SK-N-SH (cell line): Measurements from ENCODE around the gene CRISPLD2. TPM values are rescaled to one million over a fixed set of nuclear protein-coding genes. Genes with fewer than 3 reads are reported as not detected.
"Not testable (repeated sequence)": the region's sequence is repeated elsewhere in the genome, so short reads cannot be mapped to it uniquely, and the experiment has no call there.

Experiments
- CTCF ChIA-PET: fragments of 300-600, 350-600 bp; formaldehyde crosslinking; extraction: SDS; loops from one replicate; lab custom pipeline; 2021; lab: Yijun Ruan, JAX
- POLR2A ChIA-PET: fragments of 350-600 bp; sonication (Branson Sonifier 250); formaldehyde crosslinking; extraction: SDS; loops from one replicate; lab custom pipeline; 2020; ENCODE audit warnings: antibody characterized with exemption, inconsistent platforms; lab: Yijun Ruan, JAX
- DNase-seq: peaks from one replicate; pipeline ENCODE4 v3.0.0; 2012
- H2AFZ ChIP-seq: fragments of 200-600 bp; sonication (generic); 2 replicates; pipeline ENCODE4 v1.8.1; 2016; ENCODE audit warnings: antibody characterized with exemption, mild to moderate bottlenecking, low read depth
- H3F3A ChIP-seq: fragments of 200-600 bp; sonication (generic); replicated peaks from 2 replicates; pipeline ENCODE3; 2016; ENCODE audit warnings: antibody characterized with exemption, mild to moderate bottlenecking; ENCODE audit not compliant: insufficient read depth
- H3K27ac ChIP-seq, 2 experiments: fragments of 200-500 bp in 1 of 2; fragments of 200-600 bp in 1 of 2; sonication (Bioruptor generic) in 1 of 2; sonication (generic), shearing (Covaris generic) in 1 of 2; 2 replicates each; pipeline versions ENCODE4 v1.5.1 to v1.6.1; 2014 to 2016; ENCODE audit warnings: low read depth in 2 of 2, inconsistent platforms in 1 of 2, low read length in 1 of 2, mild to moderate bottlenecking in 1 of 2, mixed read lengths in 1 of 2
- H3K27me3 ChIP-seq: fragments of 200-600 bp; sonication (generic), shearing (Covaris generic); 2 replicates; pipeline ENCODE4 v1.6.1; 2016; ENCODE audit warnings: mixed run types; ENCODE audit not compliant: insufficient read depth
- H3K36me3 ChIP-seq, 2 experiments: fragments of 200-500 bp in 1 of 2; fragments of 200-600 bp in 1 of 2; sonication (Bioruptor generic) in 1 of 2; sonication (generic) in 1 of 2; replicated peaks in 1 of 2; 2 replicates each; pipeline versions ENCODE3 to v1.5.1; 2014 to 2016; ENCODE audit warnings: low read length in 1 of 2, mild to moderate bottlenecking in 1 of 2; ENCODE audit not compliant: insufficient read depth in 2 of 2, control insufficient read depth in 1 of 2
- H3K4me1 ChIP-seq, 2 experiments: fragments of 200-500 bp in 1 of 2; fragments of 200-600 bp in 1 of 2; sonication (Bioruptor generic) in 1 of 2; sonication (generic), shearing (Covaris generic) in 1 of 2; 2 replicates each; pipeline versions ENCODE4 v1.5.1 to v1.6.1; 2014 to 2016; ENCODE audit warnings: low read depth in 1 of 2, low read length in 1 of 2, mixed run types in 1 of 2; ENCODE audit not compliant: insufficient read depth in 2 of 2, control insufficient read depth in 1 of 2
- H3K4me2 ChIP-seq: fragments of 200-600 bp; sonication (generic), shearing (Covaris generic); 2 replicates; pipeline ENCODE4 v1.6.1; 2017; ENCODE audit warnings: mixed run types
- H3K4me3 ChIP-seq, 2 experiments: fragments of 200-500 bp in 1 of 2; fragments of 200-600 bp in 1 of 2; sonication (Bioruptor generic) in 1 of 2; sonication (generic), shearing (Covaris generic) in 1 of 2; 2 replicates each; pipeline versions ENCODE4 v1.5.1 to v1.8.1; 2014 to 2016; ENCODE audit warnings: low read depth in 2 of 2, inconsistent platforms in 1 of 2, low read length in 1 of 2, mild to moderate bottlenecking in 1 of 2, mixed read lengths in 1 of 2, moderate library complexity in 1 of 2
- H3K79me2 ChIP-seq: fragments of 200-600 bp; sonication (generic); 2 replicates; pipeline ENCODE4 v1.8.1; 2017; ENCODE audit warnings: mild to moderate bottlenecking; ENCODE audit not compliant: insufficient read depth
- H3K9ac ChIP-seq: fragments of 200-600 bp; sonication (generic); 2 replicates; pipeline ENCODE4 v1.6.1; 2017; ENCODE audit warnings: mixed run types
- H3K9me2 ChIP-seq: fragments of 200-600 bp; sonication (generic); 2 replicates; pipeline ENCODE4 v1.6.1; 2017; ENCODE audit warnings: mixed run types
- H3K9me3 ChIP-seq: fragments of 200-600 bp; sonication (generic); 2 replicates; pipeline ENCODE4 v1.6.1; 2017; ENCODE audit warnings: mixed run types, mild to moderate bottlenecking, moderate library complexity
- H4K20me1 ChIP-seq: fragments of 200-600 bp; sonication (generic); 2 replicates; pipeline ENCODE4 v1.6.1; 2017; ENCODE audit warnings: mild to moderate bottlenecking, mixed run types; ENCODE audit not compliant: insufficient read depth
- CTCF ChIP-seq: fragments of 200-600 bp; sonication (generic); IDR thresholded peaks from 2 replicates; pipeline ENCODE4 v1.6.1; 2017; ENCODE audit warnings: antibody characterized with exemption, mild to moderate bottlenecking, moderate library complexity
- EP300 ChIP-seq, 2 experiments: IDR thresholded peaks; 2 replicates each; pipeline versions ENCODE4 v1.4.0 to v1.6.1; 2012; ENCODE audit warnings: borderline replicate concordance in 1 of 2, low read depth in 1 of 2, low read length in 1 of 2
- FOSL2 ChIP-seq: IDR thresholded peaks from 2 replicates; pipeline ENCODE4 v1.4.0; 2012; ENCODE audit warnings: low read depth, mild to moderate bottlenecking, moderate library complexity, borderline replicate concordance
- FOXM1 ChIP-seq: IDR thresholded peaks from 2 replicates; pipeline ENCODE4 v1.4.0; 2012; ENCODE audit warnings: low read depth, mild to moderate bottlenecking
- GATA2 ChIP-seq: sonication (generic); formaldehyde crosslinking; IDR thresholded peaks from 2 replicates; pipeline ENCODE4 v1.5.0; 2020; ENCODE audit warnings: mild to moderate bottlenecking, missing genetic modification reagents
- IRF3 ChIP-seq: fragments of 150-350 bp; IDR thresholded peaks from 2 replicates; pipeline ENCODE4 v1.6.1; 2016; ENCODE audit warnings: mild to moderate bottlenecking, low read depth, low read length
- MEF2A ChIP-seq: IDR thresholded peaks from 2 replicates; pipeline ENCODE4 v1.4.0; 2012; ENCODE audit warnings: low read depth, borderline replicate concordance
- NFIC ChIP-seq: IDR thresholded peaks from 2 replicates; pipeline ENCODE4 v1.4.0; 2012; ENCODE audit warnings: borderline replicate concordance
- NRF1 ChIP-seq: IDR thresholded peaks from 2 replicates; pipeline ENCODE4 v1.6.1; 2012; ENCODE audit warnings: low read depth, mild to moderate bottlenecking, low read length
- RAD21 ChIP-seq: IDR thresholded peaks from 2 replicates; pipeline ENCODE4 v1.6.1; 2012; ENCODE audit warnings: mild to moderate bottlenecking, low read length
- RCOR1 ChIP-seq: fragments of 150-350 bp; IDR thresholded peaks from 2 replicates; pipeline ENCODE4 v1.6.1; 2017; ENCODE audit warnings: antibody characterized with exemption, low read length
- SIN3A ChIP-seq: IDR thresholded peaks from 2 replicates; pipeline ENCODE4 v1.6.1; 2012; ENCODE audit warnings: low read depth, mild to moderate bottlenecking, low read length, moderate library complexity, borderline replicate concordance
- TAF1 ChIP-seq: IDR thresholded peaks from 2 replicates; pipeline ENCODE4 v1.6.1; 2012; ENCODE audit warnings: low read depth, mild to moderate bottlenecking, low read length, moderate library complexity, borderline replicate concordance
- USF1 ChIP-seq: IDR thresholded peaks from 2 replicates; pipeline ENCODE4 v1.4.0; 2012; ENCODE audit warnings: low read depth, borderline replicate concordance
- ZBTB33 ChIP-seq: IDR thresholded peaks from 2 replicates; pipeline ENCODE4 v1.4.0; 2012; ENCODE audit warnings: low read depth, borderline replicate concordance
- WGBS: methylation state at CpG from one replicate; pipeline ENCODE4 v1.1.6; 2017; ENCODE audit warnings: low lambda C conversion rate; 5-methylcytosine and 5-hydroxymethylcytosine counted together
- polyA plus RNA-seq, 3 experiments: library from polyadenylated mRNA; depleted of rRNA; stranded (reverse); fragments of >200 nt; gene quantifications; 2 replicates each; pipeline ENCODE4 v1.2.3, GENCODE V29; 2012

CRISPLD2 gene
- polyA plus RNA-seq, 1 of the 3 experiments (the other 2 are of a cell fraction): 6.3 TPM

- Histone ChIP-seq H3K9ac (no peak overlapping the region), H3K4me2 (no peak overlapping the region), H2AFZ (no peak overlapping the region), H3K4me3 (no peak overlapping the region), H4K20me1 (no peaks in the 10 kb centered on the region), H3K4me1 (no peaks in the 10 kb centered on the region), H3K27ac (no peak overlapping the region), H3F3A (no peaks in the 10 kb centered on the region), H3K9me3 (no peaks in the 10 kb centered on the region), H3K79me2 (no peaks in the 10 kb centered on the region), H3K36me3 (no peaks in the 10 kb centered on the region), H3K27me3 (no peaks in the 10 kb centered on the region), H3K9me2 (no peaks in the 10 kb centered on the region)
- POLR2A ChIA-PET: no interaction called here
- no peak for TF ChIP-seq NFIC
- no peak for DNase-seq
- CTCF ChIA-PET: no interaction called here
- WGBS: 93% methylated on average over 11 of the region's 16 CpGs
Measured at GRCh38 chr16:84853534-84853933, 33.7 kb downstream of the CRISPLD2 start.

GRCh38 chr16:84854759-84855158, 35.0 kb downstream of the CRISPLD2 start:
- no peaks in the 10 kb centered on the region for H3K79me2 ChIP-seq
- H3K27me3 ChIP-seq: no peaks in the 10 kb centered on the region
- H3K9me3 ChIP-seq: peaks cover 6% of the 10 kb centered on the region; the same call in 1 of the 2 replicates
- no peaks in the 10 kb centered on the region for H3K4me1 ChIP-seq
- H3K9ac ChIP-seq: no peak overlapping the region
- no peak for DNase-seq
- H3K27ac ChIP-seq: no peak overlapping the region
- TF ChIP-seq FOXM1 (no peak), CTCF (no peak), FOSL2 (no peak), GATA2 (CRISPR knock-in tag) (no peak), TAF1 (no peak), USF1 (no peak), IRF3 (no peak), MEF2A (no peak), RAD21 (no peak), RCOR1 (no peak), NRF1 (no peak), ZBTB33 (no peak), SIN3A (no peak), EP300 (IDR thresholded peaks at IDR 0.05; ENCODE audit: borderline replicate concordance in 1 of 2, low read depth in 1 of 2, low read length in 1 of 2) (no peak), NFIC (no peak)
- H3K9me2 ChIP-seq: no peaks in the 10 kb centered on the region
- H3K4me3 ChIP-seq: no peak overlapping the region
- WGBS: 89% methylated on average over 10 of the region's 11 CpGs
- POLR2A ChIA-PET: no interaction called here
- H3K4me2 ChIP-seq: no peak overlapping the region
- H3K36me3 ChIP-seq: peaks cover 0 to 3% of the 10 kb centered on the region in 2 experiments
- H3F3A ChIP-seq: no peaks in the 10 kb centered on the region
- H2AFZ ChIP-seq: no peak overlapping the region
- no peaks in the 10 kb centered on the region for H4K20me1 ChIP-seq
- CTCF ChIA-PET: interaction anchor here (0.8 kb wide), 1 partner anchor 10 kb away, joined by 3 read pairs; no protein-coding TSS in a partner anchor

GRCh38 chr16:84855435-84856202, 35.8 kb downstream of the CRISPLD2 start:
- H3K27me3 ChIP-seq, H3K4me3 ChIP-seq, H3K79me2 ChIP-seq, H3K9ac ChIP-seq, H3F3A ChIP-seq, H2AFZ ChIP-seq, DNase-seq, H3K4me1 ChIP-seq, CTCF ChIA-PET, H3K36me3 ChIP-seq, POLR2A ChIA-PET, H3K4me2 ChIP-seq, H4K20me1 ChIP-seq, H3K9me2 ChIP-seq, H3K27ac ChIP-seq: not testable (repeated sequence)
- WGBS: 81% methylated on average over 4 of the region's 4 CpGs
- peaks cover 13% of the 10 kb centered on the region; the same call in 1 of the 2 replicates for H3K9me3 ChIP-seq
